Measurements from ENCODE around the gene ZSWIM8. TPM values are rescaled to one million over a fixed set of nuclear protein-coding genes. Genes with fewer than 3 reads are reported as not detected.

Gene ZSWIM8
- total RNA-seq, 2 donors from 2014 or later = 72.0 to 81.3 TPM

GRCh38 chr10:73806176-73806950, 21.0 kb downstream of the ZSWIM8 start:
- no peak for ATAC-seq (replicated peaks in 1 of 2)
- peak overlapping the region; percentile 43 to 60 for H3K4me3 Mint-ChIP-seq
- H3K27ac Mint-ChIP-seq = peak overlapping the region; percentile 88
- H3K27me3 Mint-ChIP-seq (ENCODE audit: low read depth) = no peaks in the 10 kb centered on the region
- H3K4me1 Mint-ChIP-seq (ENCODE audit: low read depth) = peaks cover 73% of the 10 kb centered on the region
- H3K36me3 Mint-ChIP-seq (ENCODE audit: insufficient read depth in 2 of 2) = peaks cover 28 to 47% of the 10 kb centered on the region in 2 donors
- no peaks in the 10 kb centered on the region for H3K9me3 Mint-ChIP-seq
- no peak for DNase-seq

GRCh38 chr10:73807471-73807870, 22.1 kb downstream of the ZSWIM8 start:
- DNase-seq (no peak), ATAC-seq (replicated peaks in 1 of 2) (no peak)
- Mint-ChIP-seq H3K9me3 (no peaks in the 10 kb centered on the region), H3K4me3 (peak overlapping the region; percentile 8 to 60), H3K27me3 (ENCODE audit: low read depth) (no peaks in the 10 kb centered on the region), H3K36me3 (ENCODE audit: insufficient read depth in 2 of 2) (peaks cover 28 to 47% of the 10 kb centered on the region in 2 donors), H3K27ac (peak overlapping the region; percentile 100), H3K4me1 (ENCODE audit: low read depth) (peaks cover 78% of the 10 kb centered on the region)

- Mint-ChIP-seq H3K27me3 (ENCODE audit: low read depth) (no peaks in the 10 kb centered on the region), H3K36me3 (ENCODE audit: insufficient read depth in 2 of 2) (peaks cover 25 to 51% of the 10 kb centered on the region in 2 donors), H3K4me3 (peak overlapping the region in 1 of 2 donors; percentile 93), H3K4me1 (ENCODE audit: low read depth) (peaks cover 76% of the 10 kb centered on the region), H3K9me3 (no peaks in the 10 kb centered on the region), H3K27ac (peak overlapping the region; percentile 100)
- DNase-seq (no peak), ATAC-seq (replicated peaks in 1 of 2) (no peak)
Observed at GRCh38 chr10:73808021-73808815, 22.8 kb downstream of the ZSWIM8 start.

GRCh38 chr10:73809061-73809818, 23.8 kb downstream of the ZSWIM8 start:
- DNase-seq (no peak), ATAC-seq (replicated peaks in 1 of 2) (no peak)
- Mint-ChIP-seq H3K27me3 (ENCODE audit: low read depth) (no peaks in the 10 kb centered on the region), H3K4me1 (ENCODE audit: low read depth) (peaks cover 66% of the 10 kb centered on the region), H3K4me3 (peak overlapping the region; percentile 88 to 93), H3K27ac (peak overlapping the region; percentile 100), H3K36me3 (ENCODE audit: insufficient read depth in 2 of 2) (peaks cover 25 to 43% of the 10 kb centered on the region in 2 donors), H3K9me3 (no peaks in the 10 kb centered on the region)

GRCh38 chr10:73810358-73810734, 24.9 kb downstream of the ZSWIM8 start:
- Mint-ChIP-seq H3K27ac (peak overlapping the region; percentile 100), H3K4me3 (peak overlapping the region; percentile 88 to 93), H3K27me3 (ENCODE audit: low read depth) (no peaks in the 10 kb centered on the region), H3K36me3 (ENCODE audit: insufficient read depth in 2 of 2) (peaks cover 25 to 41% of the 10 kb centered on the region in 2 donors), H3K9me3 (no peaks in the 10 kb centered on the region), H3K4me1 (ENCODE audit: low read depth) (peaks cover 59% of the 10 kb centered on the region)
- peak in 1 of 2 donors; percentile 37 for DNase-seq
- peak; percentile 13 to 18 for ATAC-seq (replicated peaks in 1 of 2)

GRCh38 chr10:73810735-73811465, 25.5 kb downstream of the ZSWIM8 start:
- Mint-ChIP-seq H3K9me3 (no peaks in the 10 kb centered on the region), H3K27ac (peak overlapping the region; percentile 100), H3K4me3 (peak overlapping the region; percentile 88 to 93), H3K36me3 (ENCODE audit: insufficient read depth in 2 of 2) (peaks cover 22 to 36% of the 10 kb centered on the region in 2 donors), H3K27me3 (ENCODE audit: low read depth) (no peaks in the 10 kb centered on the region), H3K4me1 (ENCODE audit: low read depth) (peaks cover 54% of the 10 kb centered on the region)
- DNase-seq (peak; percentile 74 to 79), ATAC-seq (replicated peaks in 1 of 2) (peak; percentile 44 to 49)

- ATAC-seq (replicated peaks in 1 of 2) (no peak), DNase-seq (no peak)
- H3K4me3 Mint-ChIP-seq = peak overlapping the region; percentile 69 to 80
- peaks cover 13 to 25% of the 10 kb centered on the region in 2 donors for H3K36me3 Mint-ChIP-seq (ENCODE audit: insufficient read depth in 2 of 2)
- peaks cover 36% of the 10 kb centered on the region for H3K4me1 Mint-ChIP-seq (ENCODE audit: low read depth)
- H3K27me3 Mint-ChIP-seq (ENCODE audit: low read depth) = no peaks in the 10 kb centered on the region
- no peaks in the 10 kb centered on the region for H3K9me3 Mint-ChIP-seq
- H3K27ac Mint-ChIP-seq = peak overlapping the region; percentile 92
Observed at GRCh38 chr10:73812657-73813056, 27.3 kb downstream of the ZSWIM8 start.

- ATAC-seq (replicated peaks in 1 of 2) = no peak
- peaks cover 32% of the 10 kb centered on the region for H3K4me1 Mint-ChIP-seq (ENCODE audit: low read depth)
- no peaks in the 10 kb centered on the region for H3K9me3 Mint-ChIP-seq
- peak overlapping the region; percentile 71 for H3K27ac Mint-ChIP-seq
- no peaks in the 10 kb centered on the region for H3K27me3 Mint-ChIP-seq (ENCODE audit: low read depth)
- no peak overlapping the region for H3K4me3 Mint-ChIP-seq
- H3K36me3 Mint-ChIP-seq (ENCODE audit: insufficient read depth in 2 of 2) = peaks cover 11 to 25% of the 10 kb centered on the region in 2 donors
- DNase-seq = no peak
Observed at GRCh38 chr10:73813333-73813732, 27.9 kb downstream of the ZSWIM8 start.

- Mint-ChIP-seq H3K27me3 (ENCODE audit: low read depth) (no peaks in the 10 kb centered on the region), H3K27ac (no peak overlapping the region), H3K4me1 (ENCODE audit: low read depth) (peaks cover 21% of the 10 kb centered on the region), H3K9me3 (no peaks in the 10 kb centered on the region), H3K36me3 (ENCODE audit: insufficient read depth in 2 of 2) (peaks cover 5 to 15% of the 10 kb centered on the region in 2 donors), H3K4me3 (no peak overlapping the region)
- DNase-seq = no peak
- no peak for ATAC-seq (replicated peaks in 1 of 2)
Observed at GRCh38 chr10:73814276-73814895, 29.0 kb downstream of the ZSWIM8 start.

- peaks cover 4 to 12% of the 10 kb centered on the region in 2 donors for H3K36me3 Mint-ChIP-seq (ENCODE audit: insufficient read depth in 2 of 2)
Observed at GRCh38 chr10:73814896-73815718, 29.7 kb downstream of the ZSWIM8 start.

GRCh38 chr10:73815719-73816030, 30.3 kb downstream of the ZSWIM8 start:
- Mint-ChIP-seq H3K27ac (no peak overlapping the region), H3K27me3 (ENCODE audit: low read depth) (no peaks in the 10 kb centered on the region), H3K4me3 (no peak overlapping the region), H3K9me3 (no peaks in the 10 kb centered on the region), H3K4me1 (ENCODE audit: low read depth) (peaks cover 9% of the 10 kb centered on the region), H3K36me3 (ENCODE audit: insufficient read depth in 2 of 2) (peaks cover 0 to 7% of the 10 kb centered on the region in 2 donors)
- no peak for ATAC-seq (replicated peaks in 1 of 2)
- no peak for DNase-seq

More at GRCh38 chr10:73814896-73815718, 29.7 kb downstream of the ZSWIM8 start:
- H3K27ac Mint-ChIP-seq = no peak overlapping the region
- DNase-seq = no peak
- no peak for ATAC-seq (replicated peaks in 1 of 2)
- no peaks in the 10 kb centered on the region for H3K27me3 Mint-ChIP-seq (ENCODE audit: low read depth)
- peaks cover 14% of the 10 kb centered on the region for H3K4me1 Mint-ChIP-seq (ENCODE audit: low read depth)
- no peak overlapping the region for H3K4me3 Mint-ChIP-seq
- no peaks in the 10 kb centered on the region for H3K9me3 Mint-ChIP-seq
